DND-41 (cell line): ENCODE results near the gene HRAS.

Experiments
- ATAC-seq: fragments of 200-7000 bp; cut with Tn5 transposase; 3 replicates; pipeline ENCODE4 v1.9.1; 2021; ENCODE audit warnings: low read depth; ENCODE audit not compliant: insufficient read depth
- DNase-seq: peaks from one replicate; pipeline ENCODE4 v3.0.0-alpha.2; 2020
- H2AFZ ChIP-seq: 2 replicates; pipeline ENCODE4 v1.6.0; 2012; ENCODE audit warnings: low read depth, low read length
- H3K27ac ChIP-seq: 2 replicates; pipeline ENCODE4 v1.5.1; 2012; ENCODE audit warnings: low read length, inconsistent platforms
- H3K27me3 ChIP-seq: fragments of 200-600 bp; sonication (generic); 2 replicates; pipeline ENCODE4 v1.6.0; 2012; ENCODE audit warnings: low read length, mild to moderate bottlenecking, inconsistent platforms; ENCODE audit not compliant: insufficient read depth, poor library complexity
- H3K36me3 ChIP-seq: 2 replicates; pipeline ENCODE4 v1.5.1; 2012; ENCODE audit warnings: low read length, inconsistent platforms; ENCODE audit not compliant: insufficient read depth
- H3K4me1 ChIP-seq: 2 replicates; pipeline ENCODE4 v1.5.1; 2012; ENCODE audit warnings: mild to moderate bottlenecking, low read length; ENCODE audit not compliant: insufficient read depth
- H3K4me2 ChIP-seq: 2 replicates; pipeline ENCODE4 v1.6.0; 2012; ENCODE audit warnings: mild to moderate bottlenecking, moderate library complexity, low read length, inconsistent platforms; ENCODE audit not compliant: insufficient read depth
- H3K4me3 ChIP-seq, 2 experiments: fragments of 200-600 bp in 1 of 2; shearing (Covaris generic) in 1 of 2; 2 replicates each; pipeline ENCODE4 v1.5.1; 2012 to 2016; ENCODE audit warnings: inconsistent platforms in 2 of 2, low read length in 2 of 2, mild to moderate bottlenecking in 2 of 2, low read depth in 1 of 2, moderate library complexity in 1 of 2
- H3K79me2 ChIP-seq: 2 replicates; pipeline ENCODE4 v1.6.0; 2012; ENCODE audit warnings: low read length, inconsistent platforms; ENCODE audit not compliant: insufficient read depth
- H3K9ac ChIP-seq: 2 replicates; pipeline ENCODE4 v1.6.0; 2012; ENCODE audit warnings: low read depth, mild to moderate bottlenecking, inconsistent platforms, low read length, moderate library complexity
- H3K9me3 ChIP-seq: 2 replicates; pipeline ENCODE4 v1.5.1; 2012; ENCODE audit warnings: low read length, moderate library complexity, mild to moderate bottlenecking, inconsistent platforms; ENCODE audit not compliant: insufficient read depth, severe bottlenecking
- H4K20me1 ChIP-seq: 2 replicates; pipeline ENCODE4 v1.6.0; 2012; ENCODE audit warnings: low read length; ENCODE audit not compliant: insufficient read depth
- EZH2 ChIP-seq: IDR thresholded peaks from 3 replicates; pipeline ENCODE4 v1.6.1; 2012; ENCODE audit warnings: borderline replicate concordance, low read depth, mild to moderate bottlenecking, moderate library complexity, low read length, inconsistent platforms; ENCODE audit not compliant: severe bottlenecking
- TF ChIP-seq, protein P1 (sequence below): IDR thresholded peaks from 2 replicates; pipeline ENCODE4 v1.5.1; 2012; ENCODE audit warnings: borderline replicate concordance, low read length, moderate library complexity, mild to moderate bottlenecking; ENCODE audit not compliant: poor library complexity, severe bottlenecking; ENCODE audit errors: extremely low read depth

HRAS gene

GRCh38 chr11:514606-515005 is 20.8 kb downstream of the HRAS start:
- no peaks in the 10 kb centered on the region for H3K27me3 ChIP-seq
- ATAC-seq: no peak
- peaks cover 9% of the 10 kb centered on the region for H3K36me3 ChIP-seq
- peaks cover 5% of the 10 kb centered on the region for H3K9me3 ChIP-seq
- TF ChIP-seq, protein P1, sequence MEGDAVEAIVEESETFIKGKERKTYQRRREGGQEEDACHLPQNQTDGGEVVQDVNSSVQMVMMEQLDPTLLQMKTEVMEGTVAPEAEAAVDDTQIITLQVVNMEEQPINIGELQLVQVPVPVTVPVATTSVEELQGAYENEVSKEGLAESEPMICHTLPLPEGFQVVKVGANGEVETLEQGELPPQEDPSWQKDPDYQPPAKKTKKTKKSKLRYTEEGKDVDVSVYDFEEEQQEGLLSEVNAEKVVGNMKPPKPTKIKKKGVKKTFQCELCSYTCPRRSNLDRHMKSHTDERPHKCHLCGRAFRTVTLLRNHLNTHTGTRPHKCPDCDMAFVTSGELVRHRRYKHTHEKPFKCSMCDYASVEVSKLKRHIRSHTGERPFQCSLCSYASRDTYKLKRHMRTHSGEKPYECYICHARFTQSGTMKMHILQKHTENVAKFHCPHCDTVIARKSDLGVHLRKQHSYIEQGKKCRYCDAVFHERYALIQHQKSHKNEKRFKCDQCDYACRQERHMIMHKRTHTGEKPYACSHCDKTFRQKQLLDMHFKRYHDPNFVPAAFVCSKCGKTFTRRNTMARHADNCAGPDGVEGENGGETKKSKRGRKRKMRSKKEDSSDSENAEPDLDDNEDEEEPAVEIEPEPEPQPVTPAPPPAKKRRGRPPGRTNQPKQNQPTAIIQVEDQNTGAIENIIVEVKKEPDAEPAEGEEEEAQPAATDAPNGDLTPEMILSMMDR: no peak
- TF ChIP-seq EZH2: no peak
- no peak for DNase-seq
- no peaks in the 10 kb centered on the region for H3K79me2 ChIP-seq
- no peaks in the 10 kb centered on the region for H3K4me1 ChIP-seq
- H4K20me1 ChIP-seq: no peaks in the 10 kb centered on the region
- H3K4me2 ChIP-seq: no peak overlapping the region
- H3K4me3 ChIP-seq: no peak overlapping the region
- no peak overlapping the region for H2AFZ ChIP-seq
- H3K27ac ChIP-seq: no peak overlapping the region
- H3K9ac ChIP-seq: no peak overlapping the region

DNA sequence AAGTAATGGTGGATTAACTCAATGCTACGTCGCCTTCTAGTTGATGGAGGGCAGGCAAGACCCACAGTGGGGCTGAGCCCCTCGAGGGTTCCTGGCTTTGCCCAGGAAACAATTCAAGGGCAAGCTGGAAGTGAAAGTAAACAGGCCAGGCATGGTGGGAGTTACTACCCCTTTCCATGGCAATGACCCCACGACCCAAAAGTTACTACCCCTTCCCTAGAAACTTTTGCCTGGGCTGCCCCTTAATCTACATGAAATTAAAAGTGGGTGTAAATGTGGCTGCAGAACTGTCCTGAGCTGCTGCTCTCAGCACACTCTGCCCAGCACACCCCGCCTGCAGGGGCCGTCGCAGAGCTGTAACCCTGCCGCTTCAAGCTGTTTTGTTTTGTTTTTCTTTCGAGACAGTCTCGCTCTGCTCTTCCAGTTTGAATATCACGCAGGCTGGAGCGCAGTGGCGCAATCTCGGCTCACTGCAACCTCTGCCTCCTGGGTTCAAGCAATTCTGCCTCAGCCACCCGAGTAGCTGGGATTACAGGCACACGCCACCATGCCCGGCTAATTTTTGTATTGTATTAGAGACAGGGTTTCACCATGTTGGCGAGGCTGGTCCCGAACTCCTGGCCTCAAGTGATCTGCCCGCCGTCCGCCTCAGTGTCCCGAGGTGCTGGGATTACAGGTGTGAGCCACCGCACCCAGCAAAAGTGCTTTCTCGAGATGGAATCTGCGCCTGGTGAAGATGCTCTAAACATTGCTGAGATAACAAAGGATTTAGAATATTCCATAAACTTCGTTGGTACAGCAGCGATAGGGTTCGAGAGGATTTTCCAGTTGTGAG is 22.4 kb downstream of the HRAS start:
- DNase-seq: no peak
- TF ChIP-seq EZH2: no peak
- TF ChIP-seq, protein P1: no peak
- peaks cover 5% of the 10 kb centered on the region for H3K9me3 ChIP-seq
- H3K4me2 ChIP-seq: no peak overlapping the region
- H2AFZ ChIP-seq: no peak overlapping the region
- H3K9ac ChIP-seq: no peak overlapping the region
- no peaks in the 10 kb centered on the region for H4K20me1 ChIP-seq
- no peaks in the 10 kb centered on the region for H3K27me3 ChIP-seq
- ATAC-seq: no peak
- no peak overlapping the region for H3K4me3 ChIP-seq
- peaks cover 21% of the 10 kb centered on the region for H3K36me3 ChIP-seq
- peaks cover 2% of the 10 kb centered on the region for H3K4me1 ChIP-seq
- no peak overlapping the region for H3K27ac ChIP-seq
- H3K79me2 ChIP-seq: no peaks in the 10 kb centered on the region; the same call in 1 of the 2 replicates

DNA sequence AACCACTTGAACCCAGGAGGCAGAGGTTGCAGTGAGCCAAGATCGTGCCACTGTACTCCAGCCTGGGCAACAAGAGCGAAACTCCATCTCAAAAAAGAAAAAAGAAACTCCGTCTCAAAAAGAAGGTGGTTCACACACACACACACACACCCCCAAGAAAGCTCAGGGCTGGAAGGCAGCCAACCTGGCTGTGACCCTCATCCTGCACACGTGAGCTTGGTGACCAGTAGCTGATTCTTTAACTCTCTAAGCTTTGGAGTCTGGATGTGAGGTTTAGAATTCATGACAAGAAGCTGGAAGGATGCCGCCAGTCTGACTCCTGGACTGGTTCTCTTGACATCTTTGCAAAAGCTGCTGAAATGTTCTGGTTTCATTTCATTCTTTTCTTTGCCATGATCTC is 26.4 kb downstream of the HRAS start:
- peaks cover 27% of the 10 kb centered on the region for H3K4me1 ChIP-seq
- no peak overlapping the region for H3K4me3 ChIP-seq
- peaks cover 28% of the 10 kb centered on the region for H3K36me3 ChIP-seq
- H3K4me2 ChIP-seq: no peak overlapping the region
- no peak overlapping the region for H2AFZ ChIP-seq
- H4K20me1 ChIP-seq: peaks cover 6% of the 10 kb centered on the region; the same call in 1 of the 2 replicates
- no peak overlapping the region for H3K9ac ChIP-seq
- no peak overlapping the region for H3K27ac ChIP-seq
- no peak for DNase-seq
- H3K27me3 ChIP-seq: no peaks in the 10 kb centered on the region
- peaks cover 31% of the 10 kb centered on the region for H3K79me2 ChIP-seq
- TF ChIP-seq, protein P1: no peak
- TF ChIP-seq EZH2: no peak
- no peaks in the 10 kb centered on the region for H3K9me3 ChIP-seq
- no peak for ATAC-seq
